Stimulated activated CD8-positive, alpha-beta memory T cell treated with anti-CD3 and anti-CD28 coated beads, Interleukin-15, amount 100 ng/mL, for 24 hours (primary cell): ENCODE results near the gene RAMP3.
"Not testable (repeated sequence)": the region's sequence is repeated elsewhere in the genome, so short reads cannot be mapped to it uniquely, and the experiment has no call there.

Experiments
- DNase-seq: peaks from one replicate; pipeline ENCODE4 v3.0.0-alpha.2; 2020; ENCODE audit warnings: low read depth

The RAMP3 gene

DNA sequence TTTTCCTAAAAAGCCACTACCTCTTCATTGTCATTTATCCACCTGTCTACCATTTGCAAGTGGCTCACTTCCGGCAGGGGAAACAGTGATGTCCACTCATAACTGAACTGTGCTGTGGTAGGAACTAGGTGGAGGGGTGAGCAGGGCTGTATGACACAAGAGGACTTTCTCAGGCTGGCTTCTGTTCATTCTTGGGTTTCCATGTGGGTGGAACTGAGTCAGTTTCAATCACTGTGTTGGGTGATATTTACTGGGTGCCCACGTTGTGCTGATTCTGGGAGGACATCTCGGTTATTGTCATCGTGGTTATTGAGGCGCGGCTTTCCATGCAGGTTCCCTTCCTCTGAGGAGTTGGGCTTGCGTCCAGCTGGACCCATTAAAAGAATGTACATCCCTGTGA lies 38.8 kb downstream of the RAMP3 start:
- no peak for DNase-seq

DNA sequence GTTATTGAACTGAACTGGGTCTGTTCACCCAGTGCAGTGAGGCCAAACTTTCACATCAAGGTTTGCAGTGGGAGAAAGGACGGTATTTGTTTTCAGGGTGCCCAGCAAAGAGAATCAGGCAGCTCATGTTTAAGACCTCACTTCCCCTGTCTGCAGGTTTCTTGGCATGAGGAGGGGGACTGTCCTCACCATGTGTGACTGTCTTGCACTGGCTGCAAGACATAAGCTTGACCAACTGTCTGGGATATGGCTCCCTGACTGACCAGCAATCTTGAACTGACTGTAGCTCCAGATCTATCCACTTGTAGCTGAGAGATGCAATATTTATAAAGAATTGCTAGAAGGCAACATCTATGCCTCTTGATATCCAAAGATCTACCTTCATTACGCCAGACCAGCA lies 39.9 kb downstream of the RAMP3 start:
- DNase-seq, result no peak

DNA sequence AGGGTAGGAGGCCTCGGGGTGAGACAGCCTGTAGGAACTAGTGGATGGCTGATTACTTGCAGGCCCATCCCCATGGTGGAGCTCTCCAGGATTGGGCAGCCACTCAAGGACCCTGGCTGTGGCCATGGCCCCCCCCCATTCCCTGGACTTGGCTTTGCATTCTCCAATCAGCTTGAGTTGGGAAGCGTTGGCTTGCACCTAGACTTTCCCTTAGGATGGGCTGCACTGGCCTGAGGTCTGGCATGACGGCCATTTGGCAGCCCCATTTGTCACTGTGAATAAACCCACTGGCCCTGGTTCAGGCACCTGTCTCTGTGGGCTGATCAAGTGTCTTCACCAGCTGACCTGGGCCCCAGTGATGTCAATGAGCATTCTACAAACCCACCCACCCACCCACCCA lies 41.4 kb downstream of the RAMP3 start:
- DNase-seq, result no peak

DNA sequence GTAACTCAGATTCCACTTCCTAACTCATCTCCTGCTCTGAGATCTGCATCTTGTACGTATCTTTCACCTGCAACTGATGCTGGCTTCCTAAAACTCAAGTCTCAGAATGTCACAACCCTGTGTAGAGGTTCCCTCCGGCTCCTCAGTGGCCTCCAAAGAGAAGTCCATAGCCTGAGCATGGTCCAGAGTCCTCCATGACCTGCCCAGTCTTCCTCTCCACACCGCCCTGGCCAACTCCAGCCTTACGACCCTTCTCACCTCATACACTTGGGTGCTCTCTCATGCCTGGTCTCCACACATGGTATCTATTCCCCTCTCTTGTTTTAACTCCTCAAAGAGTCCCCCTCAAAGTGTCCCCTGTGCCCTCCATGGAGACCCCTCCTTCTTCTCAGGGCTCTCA lies 41.9 kb downstream of the RAMP3 start:
- DNase-seq, result no peak

DNA sequence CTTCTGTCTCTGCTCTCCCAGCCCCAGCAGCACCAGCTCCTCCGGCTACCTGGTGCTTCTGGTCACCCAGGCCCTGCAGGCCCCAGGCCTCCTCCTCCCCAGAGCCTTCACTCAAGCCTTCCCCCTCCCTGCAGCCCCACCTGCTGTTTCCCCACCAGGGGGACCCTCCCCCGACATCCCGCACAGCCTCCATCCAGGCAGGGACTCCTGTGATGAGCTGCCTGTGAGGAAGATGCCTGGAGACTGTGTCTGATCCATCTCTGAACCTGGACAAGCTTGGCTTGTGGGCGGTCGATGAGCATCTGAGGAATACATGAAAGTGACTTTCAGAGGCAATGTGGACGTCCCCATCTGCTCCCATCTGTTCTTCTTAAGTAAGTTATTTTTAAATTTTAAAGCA lies 45.0 kb downstream of the RAMP3 start:
- no peak for DNase-seq

DNA sequence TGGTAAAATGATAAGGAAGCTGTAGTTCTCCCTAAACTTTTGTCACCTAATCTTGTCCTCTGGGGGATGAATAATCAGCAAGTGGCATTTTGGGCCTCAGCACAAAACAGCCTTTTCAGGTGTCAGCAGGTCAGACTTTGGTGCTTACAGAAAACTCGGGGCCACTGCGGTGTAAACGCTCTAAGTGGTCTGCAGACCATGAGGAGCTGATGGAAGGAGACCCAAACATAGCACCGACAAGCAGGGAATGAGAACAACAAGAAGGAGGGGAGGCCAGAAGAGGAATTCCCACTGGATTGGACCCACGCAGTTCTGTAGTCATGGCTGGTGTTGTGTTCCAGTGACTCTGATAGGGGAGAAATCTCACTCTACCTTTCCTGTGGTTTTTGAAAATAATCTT lies 45.4 kb downstream of the RAMP3 start:
- DNase-seq, result no peak

DNA sequence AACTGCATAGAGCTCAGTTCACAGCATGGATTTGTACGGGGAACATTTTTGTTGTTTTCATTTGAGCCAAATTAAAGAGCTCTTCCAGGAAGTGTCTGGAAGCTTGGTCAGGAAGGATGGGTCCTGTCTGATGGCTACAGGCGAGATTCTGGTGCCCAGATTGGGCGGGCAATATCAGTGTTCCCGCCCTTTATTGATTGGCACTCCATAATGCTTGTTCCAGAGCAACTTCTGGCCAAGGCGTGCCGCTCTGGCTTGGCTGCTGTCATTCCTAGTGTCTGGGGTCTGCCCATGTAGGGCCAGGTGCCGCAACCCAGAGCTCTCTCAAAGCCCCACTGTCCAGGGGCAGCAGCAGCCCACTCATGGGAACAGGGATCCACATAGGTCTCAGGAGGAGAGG lies 45.9 kb downstream of the RAMP3 start:
- no peak for DNase-seq

DNA sequence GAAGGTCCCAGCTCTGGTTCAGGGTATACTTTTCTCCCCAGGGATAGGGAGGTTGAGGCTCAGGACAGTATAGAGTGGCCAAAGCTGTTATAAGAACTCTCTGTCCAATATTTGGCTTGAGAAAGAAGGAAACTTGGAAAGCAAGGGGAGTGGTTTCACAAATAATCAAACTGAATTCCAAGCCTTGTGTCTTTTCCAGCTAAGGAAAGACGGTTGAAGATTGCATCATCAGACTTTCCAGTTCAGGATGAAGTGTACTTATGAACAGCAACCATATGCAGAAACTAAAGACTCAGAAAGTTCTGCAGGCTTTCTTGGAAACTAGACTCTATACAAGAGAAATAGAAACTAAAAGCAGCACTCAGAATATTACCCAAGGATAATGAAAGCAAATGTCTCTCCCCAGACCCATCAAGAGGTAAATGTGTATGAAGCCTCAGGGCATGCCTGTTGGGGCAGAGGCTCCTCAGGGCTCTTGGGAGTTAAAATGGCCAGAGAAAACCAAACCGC lies 46.4 kb downstream of the RAMP3 start:
- DNase-seq, result no peak

DNA sequence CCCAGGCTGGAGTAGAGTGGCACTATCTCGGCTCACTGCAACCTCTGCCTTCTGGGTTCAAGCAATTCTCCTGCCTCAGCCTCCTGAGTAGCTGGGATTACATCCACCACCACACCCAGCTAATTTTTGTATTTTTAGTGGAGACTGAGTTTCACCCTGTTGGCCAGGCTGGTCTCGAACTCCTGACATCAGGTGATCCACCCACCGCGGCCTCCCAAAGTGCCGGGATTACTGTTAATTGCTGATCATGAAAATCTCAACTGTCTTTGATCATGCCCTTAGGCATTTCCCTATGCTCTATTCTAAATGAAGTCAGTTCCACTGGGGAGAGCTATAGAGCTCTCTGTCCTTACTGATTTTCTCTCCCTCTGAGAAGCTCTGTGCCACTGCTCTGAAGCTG lies 48.7 kb downstream of the RAMP3 start:
- DNase-seq, result not testable (repeated sequence)

DNA sequence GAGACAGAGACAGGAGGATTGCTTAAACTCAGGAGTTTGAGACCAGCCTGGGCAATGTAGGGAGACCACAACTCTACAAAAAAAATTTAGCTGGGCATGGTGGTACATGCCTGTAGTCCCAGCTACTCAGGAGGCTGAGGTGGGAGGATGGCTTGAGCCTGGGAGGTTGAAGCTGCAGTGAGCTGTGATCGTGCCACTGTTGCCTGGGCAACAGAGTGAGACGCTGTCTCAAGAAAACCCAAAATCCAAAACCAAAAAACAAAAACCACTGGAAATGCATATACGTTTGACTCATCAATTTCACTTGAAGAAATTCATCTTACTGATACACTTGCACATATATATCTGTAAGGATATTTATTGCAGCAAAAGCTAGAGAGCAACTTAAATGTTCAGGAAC lies 52.3 kb downstream of the RAMP3 start:
- DNase-seq, result not testable (repeated sequence)

DNA sequence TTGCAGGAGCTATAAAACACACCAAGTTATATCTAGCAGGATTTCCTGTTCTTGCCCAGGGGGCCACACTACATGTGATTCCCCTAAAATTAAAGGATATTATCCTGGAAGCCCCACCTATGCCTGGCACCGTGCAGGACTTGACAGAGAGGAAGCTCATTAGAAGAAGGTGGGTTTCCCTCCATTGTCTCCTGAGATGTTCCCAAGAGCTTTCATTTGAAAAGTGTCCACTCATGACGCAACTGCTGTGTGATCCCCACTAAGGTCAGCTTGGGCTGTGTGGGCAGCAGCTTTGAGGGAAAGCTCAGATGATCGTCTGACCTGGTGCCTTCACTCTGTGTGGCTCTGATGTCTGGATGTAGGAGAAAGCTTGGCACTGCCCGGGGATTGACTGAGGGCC lies 53.5 kb downstream of the RAMP3 start:
- DNase-seq, result no peak

DNA sequence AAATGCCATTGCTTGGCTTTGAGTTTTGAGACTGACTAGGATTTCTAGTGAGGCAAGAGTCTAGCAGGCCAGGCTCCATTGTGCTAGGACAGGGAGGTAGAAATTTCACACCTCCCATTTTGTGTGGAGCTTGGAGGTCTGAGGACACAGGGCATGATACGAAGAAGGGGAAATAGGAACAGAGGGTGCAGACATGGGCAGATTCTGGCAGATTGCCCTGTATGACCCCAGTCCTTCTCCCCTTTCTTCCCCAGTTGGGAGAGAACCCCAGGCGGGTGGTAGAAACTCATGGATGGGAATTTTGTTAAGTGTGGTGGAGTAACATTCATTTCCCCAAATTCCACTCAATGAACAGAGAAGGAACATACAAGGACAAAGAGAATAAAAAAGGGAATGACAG lies 54.4 kb downstream of the RAMP3 start:
- no peak for DNase-seq

DNA sequence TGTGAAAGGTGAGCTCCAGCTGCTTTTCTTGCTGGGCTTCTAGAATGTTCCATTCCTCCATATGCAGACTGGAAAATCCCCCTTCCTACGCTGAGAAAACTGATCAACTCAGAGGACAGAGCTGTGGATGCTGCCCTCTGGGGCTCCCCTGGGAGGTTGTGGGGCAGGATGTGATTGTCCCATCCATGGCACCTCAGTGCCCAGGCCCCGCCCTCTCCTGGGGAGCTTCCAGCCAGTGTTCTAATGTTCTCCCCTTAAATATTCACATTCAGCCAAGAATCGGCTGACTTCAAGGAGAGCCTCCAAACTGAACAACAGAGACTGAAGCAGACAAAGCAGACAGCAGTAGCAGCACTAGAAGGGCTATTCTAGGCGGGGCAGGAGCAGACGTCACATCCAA lies 55.0 kb downstream of the RAMP3 start:
- no peak for DNase-seq

DNA sequence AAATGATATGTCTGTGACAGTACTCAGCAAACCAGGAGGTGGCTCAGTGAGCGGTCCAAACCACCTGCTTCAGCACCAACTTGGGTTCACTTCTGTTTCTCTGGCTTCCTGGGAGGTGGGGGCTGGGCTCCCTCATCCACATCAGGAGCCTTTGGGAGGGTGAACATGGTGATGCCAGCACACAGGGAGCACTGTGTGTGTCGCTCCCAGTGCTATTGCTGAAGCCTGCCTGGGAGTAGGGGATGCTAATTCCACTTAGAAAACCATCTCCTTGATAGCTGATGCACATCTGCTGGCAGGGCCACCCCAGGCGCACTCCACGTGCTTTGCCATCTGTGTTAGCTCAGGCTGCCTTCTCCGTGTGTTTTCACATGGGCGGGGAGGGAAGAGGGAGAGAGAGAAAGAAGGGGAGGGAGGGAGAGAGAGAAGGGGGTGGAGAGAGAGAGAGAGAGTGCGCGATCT lies 58.0 kb downstream of the RAMP3 start:
- no peak for DNase-seq

DNA sequence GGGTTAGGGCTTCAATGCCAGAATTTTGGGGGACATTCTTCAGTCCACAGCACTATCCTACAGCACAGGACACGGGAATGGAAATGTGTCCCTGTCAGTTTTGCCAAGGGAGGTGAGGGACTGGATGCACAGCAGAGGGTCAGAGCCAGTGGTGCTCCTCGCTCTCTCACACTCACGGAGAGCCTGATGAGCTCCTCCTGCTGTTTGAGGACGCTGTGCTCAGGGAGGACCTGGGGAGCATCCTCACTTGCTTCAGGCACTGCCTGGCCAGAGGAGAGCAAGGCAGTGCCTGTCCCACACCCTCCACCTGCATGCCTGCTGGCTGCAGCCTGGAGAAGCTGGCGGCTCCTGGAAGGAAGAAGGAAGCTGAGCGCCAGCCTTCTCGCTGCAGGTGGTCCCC lies 58.6 kb downstream of the RAMP3 start:
- DNase-seq, result no peak

DNA sequence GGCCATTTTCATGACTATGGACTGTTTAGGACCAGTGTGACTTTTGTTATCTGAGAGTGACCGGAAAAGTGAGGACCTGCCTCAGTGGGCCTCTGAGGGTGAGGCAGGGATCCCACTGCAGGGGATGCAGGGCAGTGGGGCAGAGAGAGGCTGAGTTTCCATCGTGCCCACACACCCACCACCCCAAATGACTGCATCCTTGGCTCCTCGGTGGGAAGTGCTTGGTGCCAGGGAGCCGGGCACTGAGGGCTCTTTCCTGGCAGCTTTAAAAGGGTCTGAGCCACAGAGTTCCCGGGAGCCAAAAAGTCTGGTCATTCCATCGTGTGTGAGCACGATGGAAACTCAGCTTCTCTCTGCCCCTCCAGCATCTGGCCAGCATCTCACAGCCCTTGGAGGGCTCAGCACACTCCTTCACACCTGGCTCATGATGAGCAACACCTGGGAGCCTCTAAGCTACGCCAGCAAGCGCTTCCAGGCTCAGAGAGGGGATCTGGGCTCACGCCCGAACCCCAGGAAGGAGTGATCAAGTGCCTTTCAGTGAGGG lies 59.1 kb downstream of the RAMP3 start:
- no peak for DNase-seq

DNA sequence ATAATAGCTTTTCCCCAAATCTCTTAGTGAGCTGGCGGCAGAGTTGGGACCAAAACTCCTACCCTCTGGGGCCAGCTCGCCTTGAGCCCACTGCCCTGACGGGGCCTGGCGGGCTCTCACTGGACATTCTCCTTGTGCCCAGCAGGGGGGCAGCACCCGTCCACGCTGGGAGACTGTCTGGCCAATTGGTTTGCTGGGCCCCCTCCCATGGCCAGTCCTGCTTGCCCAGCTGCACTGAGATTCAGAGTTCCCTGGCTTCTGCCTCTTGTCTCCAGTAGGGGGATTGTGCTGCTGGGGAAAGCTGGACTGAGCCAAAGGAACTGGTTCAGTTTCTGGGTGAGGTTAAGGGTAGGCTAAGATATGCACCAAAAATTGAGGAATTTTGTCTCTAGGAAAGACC lies 59.8 kb downstream of the RAMP3 start:
- no peak for DNase-seq

DNA sequence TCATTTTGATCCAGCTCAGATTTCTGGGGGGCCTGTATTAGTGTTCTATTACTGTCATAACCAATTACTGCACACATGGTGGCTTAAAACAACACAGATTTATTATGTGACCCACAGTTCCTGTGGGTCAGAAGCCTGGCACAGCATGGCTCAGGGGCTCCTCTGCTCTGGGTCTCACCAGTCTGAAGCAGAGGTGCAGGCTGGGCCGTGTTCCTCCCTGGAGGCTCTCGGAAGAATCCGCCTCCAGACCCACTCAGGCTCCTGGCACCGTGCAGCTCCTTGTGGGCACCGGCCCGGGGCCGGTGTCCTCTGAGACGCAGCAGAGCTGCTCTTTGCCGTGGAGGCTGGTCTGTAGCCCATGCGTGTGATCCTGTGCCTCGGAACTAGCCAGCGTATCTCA lies 61.5 kb downstream of the RAMP3 start:
- DNase-seq, result no peak

DNA sequence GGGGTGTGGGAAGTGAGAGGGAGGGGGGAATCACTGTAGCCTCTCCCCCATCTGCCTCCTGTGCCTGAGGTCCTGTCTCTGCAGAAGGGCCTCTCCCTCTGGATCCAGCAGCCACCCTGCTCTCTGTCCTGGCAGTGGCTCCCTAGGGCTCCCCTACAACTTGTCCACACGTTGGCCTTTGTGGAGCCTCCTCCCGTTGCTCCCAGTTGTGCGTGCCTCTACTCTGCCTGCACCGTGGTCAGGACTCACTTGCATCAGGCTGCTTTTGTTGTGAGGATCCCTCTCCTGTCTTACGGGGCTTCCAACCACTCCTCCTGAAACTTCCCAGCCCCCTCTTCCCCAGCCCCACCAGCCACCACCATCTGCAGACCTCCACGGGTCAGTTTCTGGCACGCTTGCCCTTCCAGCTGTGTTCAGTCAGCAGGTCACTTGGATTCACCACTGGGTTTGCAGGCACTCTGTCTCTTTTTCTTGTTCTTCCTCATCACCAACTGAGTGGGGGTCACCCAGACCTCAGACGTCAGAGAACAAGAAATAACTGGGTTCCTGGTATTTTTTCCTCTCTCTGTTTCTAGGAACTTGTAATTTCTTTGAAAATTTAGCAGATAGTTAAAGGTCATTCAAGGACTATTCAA lies 62.3 kb downstream of the RAMP3 start:
- DNase-seq, result no peak

DNA sequence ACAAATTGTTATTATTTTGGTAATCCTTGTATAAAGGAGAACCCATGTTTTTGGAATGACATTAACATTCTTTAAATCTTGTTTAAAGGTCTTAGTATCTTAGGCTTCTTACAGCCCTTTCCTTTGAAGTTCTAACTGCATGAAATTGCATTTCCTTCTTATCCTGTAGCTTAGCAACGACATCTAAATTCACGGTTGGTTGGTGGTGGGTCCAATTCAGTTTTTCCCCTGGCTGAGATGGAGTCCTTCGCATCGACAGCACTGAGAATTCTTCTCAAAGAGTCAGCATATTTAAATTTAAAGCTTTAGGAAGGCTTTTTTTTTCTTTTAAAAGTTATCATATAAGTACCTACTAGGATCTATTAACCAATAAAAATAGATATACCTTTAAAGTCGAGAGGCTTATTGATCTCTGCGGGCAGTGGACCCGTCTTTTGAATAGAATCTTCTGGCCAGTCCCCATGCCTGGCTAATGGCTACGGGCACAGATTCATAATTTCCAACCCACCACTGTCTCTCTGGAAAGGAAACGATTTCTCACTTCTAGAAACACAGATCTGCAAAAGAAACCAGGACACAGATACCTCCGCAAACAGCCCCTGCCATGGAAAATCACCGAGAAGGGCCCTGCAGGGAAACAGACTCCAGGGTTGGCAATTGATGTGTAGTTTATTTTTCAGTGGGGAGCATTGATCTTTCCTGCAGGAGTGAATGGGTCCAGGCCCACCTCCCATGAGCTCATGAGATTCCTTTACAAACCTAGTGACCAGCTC lies 63.4 kb downstream of the RAMP3 start:
- DNase-seq, result no peak

DNA sequence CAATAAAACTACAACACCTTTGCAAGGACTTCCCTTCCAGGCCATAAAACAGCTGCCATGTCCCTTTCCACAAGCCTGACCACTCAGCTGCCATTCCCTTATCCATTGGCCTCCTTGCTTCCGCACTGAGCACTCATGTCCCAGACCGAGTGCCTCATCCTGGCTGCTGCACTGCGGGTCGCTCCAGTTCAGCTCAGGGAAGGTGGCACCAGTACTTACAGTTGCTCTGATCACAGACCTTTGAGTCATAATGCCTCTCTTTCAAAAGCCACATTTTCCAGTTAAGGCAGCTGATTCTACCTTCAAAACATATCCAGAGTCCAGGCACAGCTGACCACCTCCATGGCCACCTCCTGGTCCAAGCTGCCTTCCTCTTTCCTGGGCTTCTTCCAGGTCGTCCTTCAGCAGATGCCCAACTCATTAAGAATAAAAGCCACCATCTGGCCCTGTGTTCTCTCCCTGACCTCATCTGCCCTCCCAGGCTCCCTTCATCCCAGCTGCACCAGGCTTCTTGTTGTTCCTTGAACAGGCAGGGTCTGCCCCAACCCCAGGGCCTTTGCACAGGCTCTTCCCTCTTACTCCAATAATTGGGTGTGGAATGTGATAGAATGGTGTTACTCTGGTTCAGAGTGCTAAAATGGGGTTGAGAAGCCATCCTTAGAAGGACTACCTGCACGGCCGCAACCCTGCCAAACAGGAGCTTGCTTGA lies 64.5 kb downstream of the RAMP3 start:
- no peak for DNase-seq

DNA sequence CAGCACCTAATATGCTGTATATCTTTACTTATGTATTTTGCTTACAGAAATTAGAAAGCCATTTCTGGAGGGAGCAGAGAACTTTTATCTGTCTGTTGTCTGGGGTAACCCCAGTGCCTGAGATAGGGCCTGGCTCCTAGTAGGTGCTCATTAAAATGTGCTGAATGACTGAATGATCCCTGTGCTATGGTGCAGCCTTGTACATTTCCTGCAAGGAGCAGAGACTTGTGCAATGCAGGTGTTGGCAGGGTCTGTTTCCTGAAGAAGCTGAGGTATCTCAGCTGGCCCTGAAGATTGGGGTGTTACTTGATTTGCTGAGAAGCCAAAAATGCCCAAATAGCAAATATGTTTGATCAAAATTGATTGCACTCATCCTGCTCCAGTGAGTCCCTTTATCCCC lies 65.5 kb downstream of the RAMP3 start:
- no peak for DNase-seq
